RWPE1 (cell line): Measurements from ENCODE around the gene DPY19L3.
"Not testable (repeated sequence)": the region's sequence is repeated elsewhere in the genome, so short reads cannot be mapped to it uniquely, and the experiment has no call there.

Experiments used
- CTCF ChIA-PET: fragments of 350-600 bp; sonication (Branson Sonifier 250); formaldehyde crosslinking; extraction: SDS; loops from one replicate; lab custom pipeline; 2021; lab: Yijun Ruan, JAX
- POLR2A ChIA-PET: fragments of 400-600 bp; formaldehyde crosslinking; extraction: SDS; loops from one replicate; lab custom pipeline; 2020; ENCODE audit warnings: antibody characterized with exemption; ENCODE audit not compliant: low non-redundant PET; lab: Yijun Ruan, JAX
- DNase-seq: peaks from one replicate; pipeline ENCODE4 v3.0.0; 2012; ENCODE audit warnings: low spot score
- H3K27ac ChIP-seq: fragments of 450-650 bp; 2 replicates; pipeline ENCODE4 v1.5.1; 2017
- CTCF ChIP-seq: fragments of 450-650 bp; conservative IDR thresholded peaks from 2 replicates; pipeline ENCODE4 v1.5.1; 2017; ENCODE audit warnings: low read depth, mild to moderate bottlenecking

Gene DPY19L3

GRCh38 chr19:32436692-32437091, 31.1 kb downstream of the DPY19L3 start:
- CTCF ChIA-PET: no interaction called here

GRCh38 chr19:32437096-32437495, 31.5 kb downstream of the DPY19L3 start:
- H3K27ac ChIP-seq: no peak overlapping the region
- no peak for DNase-seq
- CTCF ChIA-PET: no interaction called here
- TF ChIP-seq CTCF: no peak
- POLR2A ChIA-PET: no interaction called here

More at GRCh38 chr19:32436692-32437091, 31.1 kb downstream of the DPY19L3 start:
- POLR2A ChIA-PET: no interaction called here
- no peak for DNase-seq
- H3K27ac ChIP-seq: no peak overlapping the region
- TF ChIP-seq CTCF: no peak

GRCh38 chr19:32438751-32439150, 33.2 kb downstream of the DPY19L3 start:
- no peak for TF ChIP-seq CTCF
- H3K27ac ChIP-seq: no peak overlapping the region
- POLR2A ChIA-PET: no interaction called here
- CTCF ChIA-PET: no interaction called here
- no peak for DNase-seq

GRCh38 chr19:32442650-32443049, 37.1 kb downstream of the DPY19L3 start:
- DNase-seq: no peak
- no peak for TF ChIP-seq CTCF
- CTCF ChIA-PET: no interaction called here
- POLR2A ChIA-PET: no interaction called here
- no peak overlapping the region for H3K27ac ChIP-seq

- CTCF ChIA-PET: interaction anchor here (0.5 kb wide), 1 partner anchor 67 kb away, joined by 3 read pairs; no protein-coding TSS in a partner anchor
- DNase-seq, POLR2A ChIA-PET, H3K27ac ChIP-seq: not testable (repeated sequence)
Measured at GRCh38 chr19:32447534-32447933, 42.0 kb downstream of the DPY19L3 start.

GRCh38 chr19:32448026-32448425, 42.5 kb downstream of the DPY19L3 start:
- H3K27ac ChIP-seq: no peak overlapping the region
- ChIA-PET POLR2A (no interaction called here), CTCF (interaction anchor here (0.5 kb wide), 1 partner anchor 68 kb away, joined by 3 read pairs; no protein-coding TSS in a partner anchor)
- no peak for TF ChIP-seq CTCF
- no peak for DNase-seq

GRCh38 chr19:32450217-32450616, 44.6 kb downstream of the DPY19L3 start:
- no peak overlapping the region for H3K27ac ChIP-seq
- ChIA-PET CTCF (interaction anchor here (0.9 kb wide), 1 partner anchor 20 kb away, joined by 3 read pairs; no protein-coding TSS in a partner anchor), POLR2A (no interaction called here)
- DNase-seq: no peak
- no peak for TF ChIP-seq CTCF
